Amygdala (tissue), 56 donors: ENCODE results near the gene AURKA.
"Not testable (repeated sequence)": the region's sequence is repeated elsewhere in the genome, so short reads cannot be mapped to it uniquely, and the experiment has no call there.

Experiments used
- DNase-seq, 56 donors: peaks; one replicate each; lab custom pipeline; 2025; lab: John Stamatoyannopoulos, UW

AURKA gene

DNA sequence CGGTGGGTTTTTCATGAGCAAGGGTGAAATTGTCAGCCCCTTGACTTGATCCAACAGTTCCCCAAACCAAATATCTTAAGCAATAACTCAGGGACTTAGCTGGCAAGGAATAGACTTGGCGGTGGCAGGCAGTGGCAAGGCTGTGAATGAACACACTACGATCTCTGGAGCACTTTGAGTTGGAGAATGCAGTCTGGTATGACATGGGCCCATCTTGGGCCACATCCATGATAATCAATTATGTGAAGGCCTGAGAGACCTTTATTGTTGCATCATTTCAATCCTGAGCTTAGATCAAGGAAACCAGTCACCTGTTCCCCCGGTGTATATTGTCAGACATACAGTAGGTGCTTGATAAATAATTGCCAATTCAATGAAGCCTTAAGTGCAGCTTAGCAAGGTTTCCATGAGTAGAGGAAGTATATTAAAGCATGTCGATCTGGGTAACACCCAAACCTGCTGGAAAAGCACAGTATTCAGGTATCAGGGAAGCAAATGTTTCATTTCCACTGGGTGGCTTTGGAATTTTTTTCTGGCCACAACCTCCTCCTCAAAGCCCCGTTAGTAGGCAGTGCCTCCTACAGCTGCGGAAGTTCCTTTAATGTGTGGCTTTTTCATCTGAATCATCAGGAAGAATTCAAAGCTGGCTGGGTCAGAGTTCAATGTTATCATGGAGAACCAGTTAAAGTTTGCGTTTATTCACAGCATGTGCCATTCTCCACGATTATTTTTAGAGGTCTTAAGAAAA is 30.2 kb upstream of the AURKA start:
- DNase-seq, result no peak

DNA sequence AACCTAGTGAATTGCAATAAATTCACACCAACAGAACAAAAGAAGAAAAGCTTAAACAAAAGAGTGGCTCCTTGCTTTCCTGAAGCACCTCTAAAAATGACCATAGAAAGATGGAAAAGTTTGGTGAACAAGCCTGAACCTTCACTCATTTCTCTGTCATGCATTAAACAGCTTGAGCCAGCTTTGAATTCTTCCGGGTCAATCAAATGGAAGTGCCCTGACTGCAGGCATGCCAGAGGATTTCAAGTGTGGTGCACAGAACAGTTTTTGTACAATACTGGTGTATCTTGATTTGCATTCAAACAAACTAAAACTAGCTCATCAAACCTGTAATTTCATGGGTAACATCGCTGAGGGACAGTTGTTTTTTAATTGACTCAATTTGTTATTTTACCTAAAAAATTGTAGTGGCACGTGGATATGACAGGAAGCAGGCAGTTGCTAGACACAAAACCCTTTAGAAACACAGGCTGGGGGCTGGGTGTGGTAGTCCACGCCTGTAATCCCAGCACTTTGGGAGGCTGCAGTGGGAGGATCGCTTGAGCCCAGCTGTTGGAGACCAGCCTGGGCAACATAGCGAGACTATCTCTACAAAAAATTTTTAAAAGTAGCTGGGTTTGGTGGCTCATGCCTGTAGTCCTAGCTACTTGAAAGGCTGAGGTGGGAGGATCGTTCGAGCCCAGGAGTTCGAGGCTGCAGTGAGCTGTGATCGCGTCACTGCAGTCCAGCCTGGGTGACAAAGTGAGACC is 29.1 kb upstream of the AURKA start:
- DNase-seq, result no peak

DNA sequence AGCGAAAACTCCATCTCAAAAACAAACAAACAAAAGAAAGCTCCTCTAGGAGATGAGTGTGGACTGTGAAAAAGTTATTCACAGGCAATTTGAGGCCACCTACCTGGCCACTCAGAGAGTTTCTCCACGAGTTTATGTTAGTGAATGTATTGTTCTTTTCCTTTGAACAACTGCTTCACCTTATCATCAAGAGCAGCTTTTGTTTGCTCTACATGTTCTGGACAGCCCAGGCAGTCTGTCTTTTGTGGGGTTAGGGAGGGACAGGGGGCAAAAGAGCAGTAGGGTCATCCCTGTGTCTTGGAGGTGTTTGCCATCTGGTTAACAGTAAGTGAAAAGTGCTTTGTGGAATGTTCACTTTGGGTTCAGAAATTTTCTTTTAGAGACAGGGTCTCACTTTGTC is 28.0 kb upstream of the AURKA start:
- DNase-seq, result no peak

DNA sequence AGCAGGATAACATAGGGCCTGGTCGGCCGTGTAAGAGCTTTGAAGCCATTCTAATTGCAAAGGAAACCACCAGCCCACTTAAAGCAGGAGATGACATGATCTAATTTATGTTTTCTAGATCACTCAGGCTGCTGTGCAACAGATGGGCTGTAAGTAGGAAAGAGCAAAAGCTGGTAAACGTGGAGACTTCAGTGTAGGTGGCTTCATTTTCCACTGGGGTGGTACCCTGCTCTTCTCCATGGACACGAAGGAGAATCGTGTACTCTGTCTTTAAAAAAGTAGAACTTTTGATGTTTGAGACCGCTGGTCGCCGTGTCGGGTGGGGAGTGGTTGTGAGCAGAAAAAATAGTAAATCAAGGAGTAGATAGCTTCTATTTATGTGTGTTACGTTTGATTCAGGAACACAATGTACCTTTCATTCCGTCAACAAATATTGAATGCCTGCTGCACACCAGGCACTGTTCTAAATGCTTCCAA is 26.4 kb upstream of the AURKA start:
- DNase-seq, result peak in 1 of 56 donors; percentile 11

DNA sequence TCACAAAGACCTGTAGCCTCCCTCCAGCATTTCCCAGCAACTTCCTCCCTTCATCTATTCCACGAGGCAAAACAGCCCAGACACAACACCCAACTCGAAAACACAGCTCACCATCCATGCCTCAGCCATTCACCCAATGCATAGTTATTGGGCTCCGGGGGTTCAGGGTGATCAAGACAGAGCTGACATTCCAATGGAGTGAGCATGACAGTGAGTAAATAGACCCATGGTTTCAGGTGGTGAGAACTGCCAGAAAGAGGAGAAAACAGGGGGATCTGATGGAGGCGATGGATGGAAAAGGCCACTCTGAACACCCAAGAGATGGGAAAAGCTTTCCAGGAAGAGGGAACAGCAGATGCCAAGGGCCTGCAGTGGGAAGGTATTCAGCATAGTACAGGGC is 25.9 kb upstream of the AURKA start:
- no peak for DNase-seq

DNA sequence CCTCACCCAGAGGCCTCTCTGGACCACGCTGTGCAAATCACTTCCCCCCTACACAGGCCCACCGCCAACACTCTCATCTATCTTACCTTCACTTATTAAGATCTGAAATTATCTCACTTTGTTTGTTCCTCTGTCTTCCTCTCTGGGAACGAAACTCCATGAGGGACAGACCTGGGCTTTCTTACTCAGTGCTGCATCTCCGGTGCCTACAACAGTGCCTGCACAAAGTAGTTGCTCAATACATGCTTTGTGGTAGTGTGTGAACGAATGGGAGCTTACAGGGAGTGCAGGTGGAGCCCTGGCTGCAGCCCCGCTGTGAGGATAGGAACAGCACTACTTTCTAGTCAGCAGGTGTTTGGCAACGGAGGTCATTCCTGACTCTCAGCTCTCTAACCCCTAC is 25.4 kb upstream of the AURKA start:
- DNase-seq, result no peak

DNA sequence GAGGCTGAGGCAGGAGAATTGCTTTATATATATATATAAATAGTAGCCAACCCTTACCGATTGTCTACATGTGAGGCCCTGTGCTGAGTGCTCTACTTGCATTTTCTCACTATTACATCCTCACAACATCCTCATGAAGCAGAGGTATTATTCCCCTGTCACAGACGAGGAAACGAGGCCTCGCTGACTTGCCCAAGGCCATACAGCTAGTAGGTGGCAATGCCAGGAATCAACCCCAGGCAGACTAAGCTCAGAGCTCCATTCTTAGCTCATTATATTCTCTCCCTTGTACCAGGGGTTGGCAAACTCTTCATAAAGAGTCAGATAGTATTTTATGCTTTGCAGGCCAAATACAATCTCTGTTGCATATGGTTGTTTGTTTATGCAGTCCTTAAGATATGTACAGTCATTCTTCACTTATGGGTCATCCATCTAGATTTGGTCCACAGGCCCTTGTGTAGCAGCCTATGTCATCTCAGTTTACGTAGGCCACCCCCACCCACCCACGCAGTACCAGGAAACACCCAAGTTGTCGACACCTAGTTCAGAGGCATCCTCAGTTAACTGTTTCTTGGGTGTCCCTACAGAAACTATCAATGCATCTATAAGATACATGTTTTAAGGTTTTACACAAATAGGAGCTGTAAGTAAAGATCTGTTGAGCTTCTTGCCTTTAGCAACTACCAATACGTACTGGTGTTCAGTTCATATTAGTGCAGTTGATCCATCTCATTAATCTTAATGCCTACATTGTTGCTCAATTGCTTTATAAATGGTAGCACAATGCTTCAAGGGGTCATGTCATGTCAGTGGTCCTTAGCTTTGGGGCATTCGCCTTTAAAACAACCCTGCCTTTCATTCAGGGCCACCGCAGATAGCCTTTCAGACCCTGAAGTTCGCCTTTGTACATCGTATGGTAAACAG is 23.1 kb upstream of the AURKA start:
- no peak for DNase-seq

DNA sequence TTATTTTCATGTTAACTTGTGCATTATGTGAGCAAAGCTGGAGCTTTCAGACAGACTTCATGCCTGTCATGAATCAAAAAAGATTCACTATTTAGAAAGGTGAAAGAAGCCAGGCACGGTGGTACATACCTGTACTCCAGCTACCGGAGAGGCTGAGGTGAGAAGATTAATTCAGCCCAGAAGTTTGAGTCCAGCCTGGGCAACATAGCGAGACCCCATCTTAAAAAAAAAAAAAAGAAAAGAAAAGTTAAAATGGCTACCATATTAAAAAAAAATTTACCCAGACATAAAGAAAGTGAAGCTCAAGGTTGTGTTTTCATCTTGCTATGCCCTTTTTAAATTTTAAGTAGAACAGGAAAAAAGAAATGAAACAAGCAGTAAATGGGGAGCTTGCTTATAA is 20.9 kb upstream of the AURKA start:
- DNase-seq, result no peak

DNA sequence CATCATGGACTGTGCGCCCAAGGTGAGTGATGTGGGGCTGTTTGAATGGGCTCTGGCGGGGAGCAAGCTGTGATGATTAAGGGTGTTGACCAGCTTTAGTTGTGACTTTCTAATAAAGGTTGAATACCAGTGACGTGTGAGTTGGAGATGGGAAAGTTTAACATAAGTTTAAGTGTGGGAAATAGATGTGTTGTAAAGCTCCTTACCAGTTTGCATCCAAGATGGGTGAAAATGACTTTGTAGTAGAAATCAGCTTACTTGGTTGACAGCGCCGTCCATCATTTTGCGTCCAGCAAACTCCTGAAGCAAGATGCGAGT is 20.4 kb upstream of the AURKA start:
- DNase-seq, result no peak

DNA sequence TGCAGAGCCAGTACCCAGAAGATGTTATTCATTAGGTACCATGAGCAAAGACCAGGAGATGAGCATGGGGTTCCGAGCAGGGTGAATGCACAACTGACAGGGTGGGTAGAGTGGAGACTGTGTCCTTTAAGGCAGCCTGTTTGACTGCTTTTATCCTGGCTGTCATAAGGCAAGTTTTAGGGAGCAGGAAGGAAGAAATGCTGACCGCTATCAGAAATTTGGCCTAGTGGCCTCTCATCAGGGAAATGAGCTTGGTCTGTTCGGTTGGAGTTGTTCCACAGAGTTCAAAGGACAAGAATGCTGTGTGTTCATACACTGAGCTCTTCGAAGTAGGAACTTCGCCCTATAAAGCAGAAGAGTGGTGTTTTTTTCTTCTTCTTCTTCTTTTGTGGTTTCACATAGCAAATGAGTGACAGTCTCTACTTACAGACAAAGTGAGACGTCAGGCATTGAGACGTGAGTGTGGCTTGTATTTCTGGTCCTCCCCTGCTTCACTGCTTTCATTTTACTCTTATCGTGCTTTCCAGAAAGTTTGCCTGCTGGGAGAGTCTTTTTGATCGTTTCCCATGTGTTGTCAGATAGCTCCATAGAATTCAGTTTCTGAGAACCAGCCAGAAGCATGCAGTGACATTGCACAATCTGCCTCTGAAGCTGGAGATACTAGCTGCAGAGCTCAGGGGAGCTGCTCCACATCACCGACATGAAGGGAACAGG is 19.9 kb upstream of the AURKA start, which contains the start of gene CASS4:
TSS of gene CASS4 (plus strand) at position 502 of the 714 bp plus-strand sequence. CDS start at position 701, 199 bp downstream.
- DNase-seq, result peak in 1 of 56 donors; percentile 8

DNA sequence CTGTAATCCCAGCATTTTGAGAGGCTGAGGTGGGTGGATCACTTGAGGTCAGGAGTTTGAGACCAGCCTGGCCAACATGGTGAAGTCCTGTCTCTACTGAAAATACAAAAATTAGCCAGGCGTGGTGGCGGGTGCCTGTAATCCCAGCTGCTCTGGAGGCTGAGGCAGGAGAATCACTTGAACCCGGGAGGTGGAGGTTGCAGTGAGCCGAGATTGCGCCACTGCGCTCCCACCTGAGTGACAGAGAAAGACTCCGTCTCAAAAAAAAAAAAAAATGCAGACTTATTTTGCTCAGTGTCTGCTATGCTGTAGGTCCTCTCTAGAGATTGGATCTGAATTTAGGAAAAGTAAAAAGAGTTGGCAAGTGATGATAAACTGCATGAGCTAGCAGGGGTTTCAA is 19.3 kb upstream of the AURKA start:
- DNase-seq, result not testable (repeated sequence)

DNA sequence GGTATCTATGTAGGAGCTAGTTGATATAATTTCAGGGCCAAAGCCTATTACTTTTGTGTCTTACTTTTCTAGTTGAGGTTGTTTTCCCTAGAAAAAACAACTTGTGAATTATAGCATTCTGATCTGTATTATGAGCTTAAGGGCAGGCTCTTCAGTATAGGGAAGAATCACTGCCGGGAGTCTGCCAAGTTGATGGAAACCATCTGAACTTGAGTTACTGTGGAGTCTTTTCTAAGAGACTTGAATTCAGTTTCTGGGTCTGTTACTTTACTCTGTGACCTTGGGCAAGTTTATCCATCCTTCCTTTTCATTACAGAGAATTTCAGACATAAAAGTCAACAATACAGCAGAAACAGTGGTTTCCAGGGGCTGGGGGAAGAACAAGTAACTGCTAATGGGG is 17.9 kb upstream of the AURKA start:
- DNase-seq, result no peak

DNA sequence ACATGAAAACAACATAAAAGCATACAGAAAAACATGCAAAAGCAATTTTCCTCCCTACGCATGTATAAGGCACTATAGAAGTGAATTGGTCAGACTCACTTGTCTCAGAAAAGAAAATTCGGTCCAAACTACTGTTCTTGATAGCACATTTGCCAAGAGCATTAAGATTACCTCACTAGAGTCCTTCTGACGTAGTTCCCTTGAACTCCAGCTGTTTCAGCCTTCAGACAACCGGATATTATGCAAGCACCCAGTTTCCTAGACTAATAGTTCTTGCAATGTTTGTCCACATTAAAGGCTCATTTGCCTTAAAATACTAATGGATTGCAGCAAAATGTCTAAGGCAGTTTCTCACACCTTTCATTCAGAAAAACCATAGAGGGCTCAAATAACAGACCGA is 17.5 kb upstream of the AURKA start:
- no peak for DNase-seq

DNA sequence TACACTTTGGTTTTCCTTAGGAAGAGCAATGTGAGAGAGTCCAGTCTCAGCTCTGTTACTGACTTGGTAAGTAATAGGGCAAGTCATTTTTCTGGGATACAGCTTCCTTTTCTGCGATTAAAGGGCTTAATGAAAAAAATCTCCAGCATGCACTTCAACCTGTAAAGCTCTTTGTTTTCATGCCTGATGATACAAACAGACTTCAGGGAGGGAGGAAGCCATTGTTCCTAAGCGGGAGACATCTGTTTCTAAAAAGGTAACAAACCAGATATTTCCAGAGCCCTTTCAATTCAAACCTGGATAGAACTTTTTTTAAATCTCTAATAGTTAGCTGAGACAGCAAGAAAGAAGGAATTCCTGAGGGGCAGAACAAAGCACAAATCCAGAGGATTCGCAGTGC is 14.9 kb upstream of the AURKA start:
- no peak for DNase-seq

DNA sequence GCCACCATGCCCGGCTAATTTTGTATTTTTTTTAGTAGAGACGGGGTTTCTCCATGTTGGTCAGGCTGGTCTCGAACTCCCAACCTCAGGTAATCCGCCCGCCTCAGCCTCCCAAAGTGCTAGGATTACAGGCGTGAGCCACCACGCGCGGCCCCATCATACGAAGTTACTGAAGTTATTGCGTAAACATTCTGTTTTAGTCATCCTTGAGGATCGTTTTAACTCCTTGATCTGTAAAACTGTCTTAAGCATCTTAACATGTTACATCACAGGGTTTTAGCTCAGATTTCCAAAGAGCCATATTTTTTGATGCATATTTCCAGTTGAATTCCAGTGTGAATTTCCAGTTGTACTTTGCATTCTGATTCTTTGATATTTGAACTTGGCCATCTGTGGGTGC is 13.3 kb upstream of the AURKA start:
- DNase-seq, result not testable (repeated sequence)

DNA sequence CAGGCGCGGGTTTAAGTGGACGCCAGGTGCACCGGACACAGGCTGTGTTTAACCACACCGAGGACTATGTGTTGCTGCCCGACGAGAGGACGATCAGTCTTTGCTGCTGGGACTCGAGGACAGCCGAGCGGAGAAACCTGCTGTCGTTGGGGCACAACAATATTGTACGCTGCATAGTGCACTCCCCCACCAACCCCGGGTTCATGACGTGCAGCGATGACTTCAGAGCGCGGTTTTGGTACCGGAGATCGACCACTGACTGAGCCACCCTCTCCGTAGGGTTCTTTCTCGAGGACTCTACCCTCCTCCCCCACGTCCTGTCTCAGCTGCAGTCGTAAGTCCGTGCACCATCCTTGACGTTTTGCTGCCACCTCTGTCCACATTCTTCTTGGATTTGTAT is 11.4 kb upstream of the AURKA start:
- no peak for DNase-seq

DNA sequence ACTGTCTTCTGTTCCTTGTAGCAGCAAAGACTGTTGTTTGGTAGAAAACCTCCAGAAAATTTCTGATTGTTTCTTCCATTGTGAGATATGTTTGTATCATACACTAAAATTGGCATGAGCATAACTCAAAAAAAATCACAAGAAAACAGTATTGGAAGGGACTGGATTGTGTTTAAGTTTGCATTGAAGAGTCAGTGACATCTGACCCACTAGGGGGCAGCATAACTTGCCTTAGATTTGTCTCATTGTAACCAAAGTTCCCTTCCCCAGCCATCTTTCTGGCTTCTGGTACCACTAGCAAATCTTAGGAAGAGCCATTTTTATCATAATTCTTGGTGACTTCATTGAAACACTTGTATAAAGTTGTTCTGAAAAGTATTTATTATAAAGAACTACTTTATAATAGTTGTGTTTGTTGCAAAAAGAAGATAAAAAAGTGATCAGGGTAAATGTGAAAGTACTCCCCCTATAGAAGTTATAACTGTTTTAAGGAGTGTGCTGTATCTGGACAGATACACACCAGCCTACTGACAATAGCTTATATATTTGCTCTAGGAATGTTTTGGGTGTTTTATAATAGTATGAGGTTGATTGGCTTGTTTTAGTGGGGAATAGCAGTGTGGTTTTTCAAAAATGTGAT is 8.1 kb upstream of the AURKA start:
- DNase-seq, result peak in 15 of 56 donors; percentile 6 to 77 (median 15)

DNA sequence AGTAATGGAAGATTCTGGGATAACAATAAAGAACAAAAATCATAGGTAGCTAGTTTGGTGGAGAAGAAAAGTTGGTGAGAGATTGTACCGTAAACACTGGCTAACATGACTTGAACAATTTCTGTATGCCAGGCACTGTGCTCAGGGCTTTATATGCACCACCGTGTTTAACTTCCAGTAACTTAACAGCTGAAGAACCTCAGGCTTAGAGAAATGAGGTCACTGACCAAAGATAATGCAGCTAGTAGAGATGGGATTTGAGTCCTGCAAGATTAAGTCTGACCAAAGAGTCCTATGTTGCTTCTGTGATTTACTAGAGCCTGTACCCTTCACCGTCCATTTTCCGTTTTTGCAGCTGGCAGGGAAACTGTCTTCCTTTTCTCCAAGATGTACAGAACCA is 3.2 kb upstream of the AURKA start:
- no peak for DNase-seq

DNA sequence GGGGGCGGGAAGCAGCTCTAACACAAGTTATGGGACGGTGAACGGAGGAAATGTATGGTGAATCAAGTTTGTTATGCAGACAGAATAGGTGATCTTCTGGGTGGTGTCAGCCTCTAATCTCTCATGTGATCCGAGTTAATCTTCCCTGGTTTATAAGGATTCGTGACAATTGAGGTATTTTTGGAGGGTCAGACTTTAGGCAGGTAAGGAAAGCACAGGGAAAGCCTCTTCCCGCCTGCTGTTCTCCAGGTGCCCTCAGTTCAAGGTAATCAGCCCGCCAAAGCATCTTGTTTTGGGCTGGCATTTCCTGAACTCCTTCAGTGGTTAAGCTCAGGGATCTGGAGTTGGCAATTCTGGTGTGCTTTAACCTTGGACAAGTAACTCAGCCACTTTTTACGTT is 1.6 kb upstream of the AURKA start:
- DNase-seq, result no peak
